NB4 (cell line): Measurements from ENCODE around the gene ZACN.

Source experiments
- CTCF ChIP-seq: IDR thresholded peaks from one replicate; pipeline ENCODE4 v1.5.1; 2012; ENCODE audit warnings: low read depth, low read length
- POLR2A ChIP-seq: IDR thresholded peaks from 2 replicates; pipeline ENCODE4 v1.6.1; 2011; ENCODE audit warnings: mild to moderate bottlenecking; ENCODE audit not compliant: insufficient read length; ENCODE audit errors: extremely low read depth

DNA sequence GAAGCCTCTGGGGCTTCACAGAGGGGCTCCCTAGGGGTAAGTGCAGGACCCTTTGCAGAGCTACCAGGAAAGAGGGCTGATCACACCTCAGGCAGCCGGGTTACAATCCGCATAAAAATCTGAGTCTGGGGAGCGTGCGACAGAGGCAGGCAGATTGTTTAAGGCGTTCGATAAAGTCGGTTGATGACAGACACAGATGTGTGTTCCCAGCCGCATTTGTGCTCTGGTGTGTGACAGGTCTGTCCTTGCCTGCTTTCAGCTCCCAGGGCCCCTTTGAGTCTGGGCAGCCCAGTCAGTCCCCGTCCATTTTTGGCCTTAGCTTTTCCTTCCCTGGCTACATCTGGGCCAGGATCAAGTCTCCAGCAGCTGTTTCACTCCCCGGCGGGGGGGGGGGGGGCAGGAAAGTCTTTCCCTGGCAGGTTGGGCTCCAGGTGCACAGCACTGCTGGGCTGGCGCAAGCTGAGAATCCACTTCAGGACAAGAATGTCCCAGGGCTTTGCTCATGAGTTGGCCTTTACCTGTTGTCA lies 1.3 kb upstream of the ZACN start:
- no peak for TF ChIP-seq CTCF
- TF ChIP-seq POLR2A = no peak
